Right atrium auricular region (tissue), 2 donors: Measurements from ENCODE around the gene KLF16. TPM values are rescaled to one million over a fixed set of nuclear protein-coding genes. Genes with fewer than 3 reads are reported as not detected.
"Not testable (repeated sequence)": the region's sequence is repeated elsewhere in the genome, so short reads cannot be mapped to it uniquely, and the experiment has no call there.

Experiments
- DNase-seq: peaks from one replicate; pipeline ENCODE4 v3.0.0-alpha.2; 2019; ENCODE audit warnings: low spot score
- H3K27ac ChIP-seq, 2 donors: fragments of 200-600 bp; sonication (generic); 1 replicate in 1 of 2; 2 replicates in 1 of 2; pipeline ENCODE4 v1.5.1; 2016 to 2019
- H3K27me3 ChIP-seq, 2 donors: fragments of 200-600 bp; sonication (generic); one replicate each; pipeline versions ENCODE4 v1.5.1 to v1.6.0; 2017 to 2019
- H3K36me3 ChIP-seq: fragments of 200-600 bp; sonication (generic); one replicate; pipeline ENCODE4 v1.5.1; 2016
- H3K4me1 ChIP-seq, 2 donors: fragments of 200-600 bp; sonication (generic); one replicate each; pipeline versions ENCODE4 v1.5.1 to v1.6.0; 2017 to 2019
- H3K4me3 ChIP-seq, 2 donors: fragments of 200-600 bp; sonication (generic); 1 replicate in 1 of 2; 2 replicates in 1 of 2; pipeline ENCODE4 v1.5.1; 2017 to 2019; ENCODE audit warnings: mild to moderate bottlenecking in 1 of 2, moderate library complexity in 1 of 2
- H3K9me3 ChIP-seq, 2 donors: fragments of 200-600 bp; sonication (generic); one replicate each; pipeline ENCODE4 v1.5.1; 2019
- CTCF ChIP-seq, 2 donors: fragments of 200-600 bp; sonication (generic); IDR thresholded peaks; one replicate each; pipeline ENCODE4 v1.5.1; 2019; ENCODE audit warnings: antibody characterized with exemption in 2 of 2
- total RNA-seq, 2 donors: library from RNA; depleted of rRNA; stranded (reverse); fragments of >200 nt; gene quantifications; one replicate each; pipeline ENCODE4 v1.1.0, GENCODE V29; 2016

The KLF16 gene
- total RNA-seq, 2 donors from 2014 or later, result 4.4 to 5.6 TPM

GRCh38 chr19:1875646-1876495 is 12.5 kb upstream of the KLF16 start:
- no peaks in the 10 kb centered on the region for H3K9me3 ChIP-seq
- H3K4me1 ChIP-seq, result peaks cover 0 to 57% of the 10 kb centered on the region in 2 donors
- peak; percentile 93 for DNase-seq
- peak overlapping the region; percentile 95 to 96 for H3K27ac ChIP-seq
- H3K27me3 ChIP-seq, result no peaks in the 10 kb centered on the region
- H3K36me3 ChIP-seq, result peaks cover 9% of the 10 kb centered on the region
- TF ChIP-seq CTCF (IDR thresholded peaks at IDR 0.05), result peak in 1 of 2 donors; percentile 27
- peak overlapping the region; percentile 80 to 98 for H3K4me3 ChIP-seq

- H3K4me1 ChIP-seq, result peaks cover 0 to 50% of the 10 kb centered on the region in 2 donors
- DNase-seq, H3K36me3 ChIP-seq, H3K27me3 ChIP-seq, H3K9me3 ChIP-seq: not testable (repeated sequence)
- H3K27ac ChIP-seq, result peak overlapping the region; percentile 95 to 96
- H3K4me3 ChIP-seq, result peak overlapping the region; percentile 80 to 98
Measured at GRCh38 chr19:1875265-1875645, 11.9 kb upstream of the KLF16 start.

- Histone ChIP-seq H3K27ac (peak overlapping the region; percentile 95 to 96), H3K27me3 (no peaks in the 10 kb centered on the region), H3K4me1 (peaks cover 0 to 46% of the 10 kb centered on the region in 2 donors), H3K4me3 (peak overlapping the region; percentile 80 to 98), H3K9me3 (no peaks in the 10 kb centered on the region), H3K36me3 (peaks cover 4% of the 10 kb centered on the region)
- TF ChIP-seq CTCF (IDR thresholded peaks at IDR 0.05), result no peak
- DNase-seq, result no peak
Measured at GRCh38 chr19:1874554-1875185, 11.3 kb upstream of the KLF16 start.

- DNase-seq, result no peak
- H3K27ac ChIP-seq, result peak overlapping the region; percentile 95 to 96
- TF ChIP-seq CTCF (IDR thresholded peaks at IDR 0.05), result no peak
- peaks cover 0 to 46% of the 10 kb centered on the region in 2 donors for H3K4me1 ChIP-seq
- H3K9me3 ChIP-seq, result no peaks in the 10 kb centered on the region
- peaks cover 4% of the 10 kb centered on the region for H3K36me3 ChIP-seq
- H3K4me3 ChIP-seq, result peak overlapping the region in 1 of 2 donors; percentile 32
- H3K27me3 ChIP-seq, result no peaks in the 10 kb centered on the region
Measured at GRCh38 chr19:1873524-1874473, 10.4 kb upstream of the KLF16 start.

GRCh38 chr19:1872807-1873523 is 9.6 kb upstream of the KLF16 start:
- no peak for TF ChIP-seq CTCF (IDR thresholded peaks at IDR 0.05)
- H3K4me1 ChIP-seq, result peaks cover 0 to 46% of the 10 kb centered on the region in 2 donors
- peak overlapping the region; percentile 95 to 96 for H3K27ac ChIP-seq
- H3K36me3 ChIP-seq, result peaks cover 4% of the 10 kb centered on the region
- no peak for DNase-seq
- peak overlapping the region in 1 of 2 donors; percentile 32 for H3K4me3 ChIP-seq
- H3K27me3 ChIP-seq, result no peaks in the 10 kb centered on the region
- no peaks in the 10 kb centered on the region for H3K9me3 ChIP-seq
